Embryonic facial prominence (tissue), 1 donor: ENCODE results near the gene CBFA2T2.

Source experiments
- DNase-seq: peaks from one replicate; pipeline ENCODE4 v3.0.0-alpha.2; 2016; ENCODE audit errors: extremely low spot score

The CBFA2T2 gene

DNA sequence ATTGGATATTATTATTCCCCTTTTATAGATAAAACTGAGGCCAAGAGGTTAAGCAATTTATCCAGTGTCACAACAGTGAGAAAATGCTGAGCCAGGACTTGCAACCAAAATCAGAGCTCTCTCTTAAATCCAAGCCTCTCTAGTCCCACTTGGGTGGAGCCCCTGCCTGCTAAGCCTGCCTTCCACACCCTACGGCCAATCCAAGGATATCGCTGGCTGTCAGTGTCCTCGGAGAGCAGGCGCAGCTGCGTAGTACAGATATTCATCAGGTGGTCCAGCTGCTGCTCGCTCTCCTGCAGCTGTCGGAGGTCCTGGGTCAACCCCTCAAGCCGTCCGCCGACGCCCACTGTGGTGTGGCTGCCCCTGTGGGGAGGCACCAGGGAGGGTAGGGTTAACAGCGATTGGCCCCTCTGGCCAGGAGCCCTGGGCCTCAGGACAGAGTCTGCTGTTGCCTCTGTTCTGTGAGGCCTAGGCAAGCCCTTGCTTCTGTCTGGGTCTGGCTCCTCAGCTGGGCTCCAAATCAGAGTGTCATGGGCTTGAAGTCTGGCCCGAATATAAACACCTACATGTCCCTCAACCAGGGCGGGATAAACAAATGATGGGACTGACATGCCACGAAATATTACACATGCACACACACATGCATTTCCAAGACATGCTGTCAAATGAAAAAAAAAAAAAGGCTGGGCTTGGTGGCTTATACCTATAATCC, 188.3 kb downstream of the CBFA2T2 start:
- DNase-seq = no peak

DNA sequence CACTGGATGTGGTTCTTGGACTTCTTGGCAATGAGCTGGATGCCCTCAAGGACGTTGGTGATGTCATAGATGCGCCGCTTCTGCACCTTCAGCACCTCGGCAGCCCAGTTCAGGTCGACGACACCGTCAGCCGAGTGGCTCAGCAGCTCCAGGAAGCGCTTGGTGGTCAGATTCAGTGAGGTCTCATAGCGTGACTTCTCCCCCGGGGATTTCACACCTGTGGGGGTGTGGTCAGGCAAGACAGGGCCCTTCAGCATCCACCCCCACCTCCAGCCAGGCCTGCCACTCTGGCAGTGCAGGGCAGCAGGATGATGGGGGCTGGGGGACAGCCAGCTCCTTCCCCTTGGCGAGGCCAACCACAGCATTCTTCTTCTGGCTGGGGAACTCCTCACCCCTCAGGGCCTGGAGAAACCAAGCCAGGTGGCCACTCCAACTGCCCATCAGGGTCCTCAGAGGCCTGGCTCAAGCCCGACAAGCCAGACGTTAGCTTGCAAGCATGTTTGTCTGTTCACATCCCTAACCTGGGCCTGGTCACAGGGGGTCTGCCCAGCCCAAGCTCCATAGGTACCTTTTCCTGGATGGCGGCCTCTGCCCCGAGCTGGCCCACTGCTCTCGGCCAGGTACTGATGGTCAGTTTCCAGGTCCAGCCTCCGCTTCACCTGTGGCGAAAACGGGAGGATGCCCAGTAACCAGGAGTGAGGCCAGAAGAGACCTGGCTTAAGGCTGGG, 190.0 kb downstream of the CBFA2T2 start:
- DNase-seq = no peak

DNA sequence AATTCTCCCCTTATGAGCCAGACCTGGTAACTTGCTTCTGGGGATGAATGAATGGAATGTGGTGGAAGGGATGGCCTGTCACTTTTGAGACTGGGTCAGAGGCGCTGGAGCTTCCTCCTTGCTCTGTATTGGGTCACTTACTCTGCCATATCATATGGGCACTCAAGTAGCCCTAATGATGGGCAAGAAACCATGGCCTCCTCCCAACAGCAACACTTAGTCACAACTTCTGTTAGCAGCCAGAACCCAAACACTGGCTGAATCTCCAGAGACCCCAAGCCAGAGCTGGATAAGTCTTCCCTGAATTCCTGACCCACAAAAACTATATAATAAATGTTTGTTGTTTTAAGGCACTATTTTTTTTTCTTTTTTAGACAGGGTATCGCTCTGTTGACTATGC, 190.8 kb downstream of the CBFA2T2 start:
- no peak for DNase-seq

DNA sequence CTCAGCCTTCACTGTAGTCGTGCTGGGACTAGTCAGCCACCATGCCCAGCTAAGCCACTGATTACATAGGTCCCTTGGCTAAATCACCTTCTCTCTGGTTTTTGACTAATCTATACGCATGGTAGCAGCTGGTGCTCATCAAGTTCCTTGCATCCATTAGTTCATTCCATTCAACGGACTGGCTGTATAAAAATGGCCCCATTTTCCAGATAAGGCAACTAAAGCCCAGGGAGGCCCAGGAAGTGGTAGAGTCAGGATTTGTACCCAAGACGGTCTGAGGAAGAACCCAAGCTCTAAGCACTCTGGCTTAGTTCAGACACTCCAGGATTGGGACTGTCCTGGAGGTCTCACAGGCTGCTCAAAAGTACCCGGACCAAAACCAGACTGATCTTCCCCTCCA, 191.4 kb downstream of the CBFA2T2 start:
- no peak for DNase-seq

DNA sequence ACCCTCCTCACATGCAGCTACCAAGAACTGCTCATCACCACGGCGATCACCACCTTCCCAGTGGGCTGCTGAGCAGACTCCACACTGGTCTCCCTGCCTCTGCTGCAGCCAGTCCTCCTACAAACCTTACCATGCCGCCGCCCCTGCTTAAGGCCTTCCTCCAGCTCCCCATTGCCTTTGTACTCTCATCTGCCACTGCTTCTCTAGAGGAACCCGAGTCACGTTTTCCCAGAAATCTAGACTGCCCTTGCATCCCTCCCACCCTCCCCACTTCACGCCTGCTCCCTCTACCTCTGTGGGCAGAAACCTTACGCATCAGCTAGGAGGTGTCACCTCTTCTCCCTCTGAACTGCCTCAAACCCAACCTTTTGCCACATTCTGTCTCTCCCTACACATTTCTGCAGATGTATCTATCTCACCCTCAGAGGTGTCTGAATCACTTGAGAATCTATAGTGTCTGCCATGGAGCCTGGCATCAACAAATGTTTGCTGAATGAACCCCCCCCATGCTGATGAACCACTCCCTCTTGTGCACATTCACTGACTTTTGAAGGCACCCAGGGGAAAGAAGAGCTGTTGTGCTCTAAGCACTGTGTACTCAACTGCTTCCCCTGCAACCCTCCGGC, 191.9 kb downstream of the CBFA2T2 start:
- DNase-seq = no peak

DNA sequence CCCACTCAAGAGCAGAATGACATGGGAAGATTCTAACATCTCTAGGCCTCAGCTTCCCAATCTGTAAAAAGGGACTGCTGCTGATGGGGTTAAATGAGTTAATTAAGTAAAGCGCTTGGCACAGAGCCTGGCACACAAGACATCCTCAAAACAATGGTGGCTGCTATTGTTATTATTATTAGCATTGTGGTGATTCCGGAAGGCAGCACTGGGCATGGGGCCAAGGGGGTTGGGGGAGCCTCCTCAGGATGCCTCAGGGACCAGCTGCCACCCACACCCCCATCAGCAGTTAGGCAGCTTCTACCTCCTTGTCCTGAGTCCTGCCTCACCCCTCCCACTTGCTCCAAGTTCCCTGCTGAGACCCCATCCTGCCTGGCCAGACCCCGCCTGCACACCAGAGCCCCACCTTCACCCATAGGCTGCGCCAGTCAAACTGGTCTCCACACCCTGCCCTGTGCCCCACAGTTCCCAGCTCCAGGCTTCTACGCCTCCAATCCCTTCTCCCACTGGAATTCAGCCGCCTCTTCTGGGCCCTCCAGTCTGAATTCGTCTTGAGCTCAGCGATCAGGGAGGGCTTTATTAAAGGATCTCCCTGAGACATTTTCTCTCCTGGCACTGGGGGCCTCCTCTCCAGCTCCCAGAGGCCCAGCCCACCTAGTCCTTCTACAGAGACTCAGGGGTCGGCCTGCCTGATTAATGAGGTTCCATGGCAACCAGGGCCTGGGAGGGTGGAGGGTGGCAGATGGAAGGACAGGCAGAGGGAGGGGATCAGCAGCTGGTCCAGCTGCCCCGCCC, 194.8 kb downstream of the CBFA2T2 start:
- no peak for DNase-seq

DNA sequence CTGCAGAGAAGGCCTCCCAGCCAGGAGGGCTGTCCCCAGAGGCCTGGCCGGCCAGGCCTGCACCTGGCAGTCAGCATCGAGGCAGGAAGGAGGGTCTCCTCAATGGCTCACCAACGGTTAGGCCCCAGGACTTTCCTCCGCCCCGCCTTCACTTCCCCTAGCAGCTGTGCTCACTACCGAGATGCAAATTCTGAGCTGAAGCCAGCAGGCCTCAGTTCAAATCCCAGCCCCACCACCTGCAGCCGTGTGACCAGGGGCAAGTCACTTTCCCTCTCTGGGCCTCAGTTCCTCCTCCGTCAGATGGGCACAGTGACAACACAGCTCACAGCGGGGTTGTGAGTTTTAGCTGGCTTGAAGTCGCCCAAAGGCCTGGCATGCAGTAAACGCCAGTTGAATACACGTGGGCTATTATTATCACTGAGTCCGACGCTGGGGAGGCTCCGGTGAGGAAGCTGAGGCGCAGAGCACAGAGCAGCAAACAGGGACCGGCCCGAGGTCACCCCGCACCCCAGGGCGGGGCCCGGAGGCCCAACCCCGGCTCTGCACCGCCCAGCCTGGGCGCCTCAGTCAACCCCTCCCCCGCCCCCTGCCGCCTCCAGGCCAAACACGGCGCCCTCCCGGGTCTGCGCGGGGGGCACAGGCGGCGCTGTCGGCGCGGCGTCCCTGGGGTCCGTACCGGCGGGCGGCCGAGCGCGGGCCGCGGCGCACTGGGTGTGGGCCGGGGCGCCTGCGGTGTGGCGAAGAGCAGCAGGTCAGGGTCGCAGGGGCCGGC, 195.6 kb downstream of the CBFA2T2 start:
- no peak for DNase-seq

DNA sequence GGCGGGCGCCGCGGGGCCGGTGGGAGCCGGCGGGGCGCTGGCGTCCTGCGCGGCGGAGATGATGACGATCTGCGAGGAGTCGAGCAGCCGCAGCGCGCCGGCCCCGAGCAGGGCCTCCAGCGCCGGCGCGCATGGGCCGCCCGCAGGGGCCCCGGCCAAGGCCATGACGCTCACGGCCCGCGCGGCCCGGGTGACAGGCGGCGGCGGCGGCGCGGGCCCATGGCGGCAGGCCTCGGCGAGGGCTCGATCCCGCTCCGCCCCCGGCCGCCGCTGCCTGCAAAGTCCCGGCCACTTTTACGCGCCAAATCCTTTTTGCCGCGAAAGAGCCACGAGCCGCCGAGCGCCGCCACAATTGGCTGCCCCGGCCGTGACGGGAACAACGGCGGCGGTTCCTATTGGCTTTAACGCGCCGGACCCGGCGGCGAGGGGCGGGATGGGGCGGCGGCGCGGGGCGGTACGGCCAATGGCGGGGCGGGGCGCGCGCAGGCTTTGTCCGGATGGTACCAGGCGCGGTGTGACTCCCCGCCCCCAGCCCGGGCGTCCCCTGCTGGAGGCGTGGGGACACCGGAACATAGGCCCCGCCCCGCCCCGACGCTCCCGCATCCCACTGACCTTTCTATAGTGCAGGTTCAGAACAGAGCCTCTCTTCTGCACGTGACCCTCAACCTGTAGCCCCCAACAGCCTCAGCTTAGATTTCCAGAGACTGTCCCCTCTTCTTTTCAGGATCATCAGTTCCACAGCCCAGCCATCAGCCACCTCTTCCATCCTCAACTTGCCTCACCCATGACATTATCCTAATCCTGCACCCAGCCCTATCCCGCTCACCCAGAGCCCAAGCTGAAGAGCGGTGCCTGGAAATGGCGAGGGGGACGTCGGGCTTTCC, 196.4 kb downstream of the CBFA2T2 start, which contains the start of gene E2F1:
TSS of gene E2F1 (minus strand) at position 286 of the 884 bp plus-strand sequence. CDS start at position 165, 121 bp downstream.
- peak; percentile 81 for DNase-seq

DNA sequence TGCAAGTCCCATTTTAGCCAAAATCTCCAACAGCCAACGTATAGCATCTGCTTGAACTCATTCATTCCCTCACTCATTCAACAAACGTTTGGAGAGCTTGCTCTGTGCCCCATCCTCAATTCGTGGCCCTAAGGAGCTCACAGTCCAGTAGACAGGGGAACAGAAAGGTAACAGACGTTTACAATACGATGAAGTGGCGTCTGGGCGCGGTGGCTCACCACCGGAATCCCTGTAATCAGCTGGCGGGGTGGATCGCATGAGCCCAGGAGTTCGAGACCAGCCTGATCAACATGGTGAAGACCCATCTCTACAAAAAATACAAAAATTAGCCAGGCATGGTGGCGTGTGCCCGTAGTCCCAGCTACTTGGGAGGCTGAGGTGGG, 197.1 kb downstream of the CBFA2T2 start:
- no peak for DNase-seq

DNA sequence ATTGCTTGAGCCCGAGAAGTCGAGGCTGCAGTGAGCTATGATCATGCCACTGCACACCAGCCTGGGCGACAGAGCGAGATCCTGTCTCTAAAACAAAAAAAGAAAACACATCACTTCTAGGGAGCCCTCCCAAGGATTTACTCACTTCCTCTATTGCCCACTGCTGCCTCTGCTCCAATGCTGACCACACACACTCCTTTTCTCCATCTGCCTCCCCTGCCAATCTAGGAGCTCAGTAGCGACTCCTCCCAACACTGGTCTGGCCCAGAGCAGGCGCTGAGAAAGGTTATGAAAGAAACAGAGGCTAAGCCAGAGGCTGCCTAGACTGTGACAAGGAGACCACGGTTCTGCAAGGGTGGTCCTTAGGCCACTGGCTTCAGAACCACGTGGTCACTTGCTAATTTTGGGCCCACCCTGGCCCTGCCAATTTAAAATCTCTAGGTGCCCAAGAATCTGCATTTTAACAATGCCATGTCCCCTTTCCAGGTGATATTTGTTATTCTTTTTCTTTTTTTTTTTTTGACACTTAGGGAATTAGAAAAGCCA, 197.5 kb downstream of the CBFA2T2 start:
- no peak for DNase-seq

DNA sequence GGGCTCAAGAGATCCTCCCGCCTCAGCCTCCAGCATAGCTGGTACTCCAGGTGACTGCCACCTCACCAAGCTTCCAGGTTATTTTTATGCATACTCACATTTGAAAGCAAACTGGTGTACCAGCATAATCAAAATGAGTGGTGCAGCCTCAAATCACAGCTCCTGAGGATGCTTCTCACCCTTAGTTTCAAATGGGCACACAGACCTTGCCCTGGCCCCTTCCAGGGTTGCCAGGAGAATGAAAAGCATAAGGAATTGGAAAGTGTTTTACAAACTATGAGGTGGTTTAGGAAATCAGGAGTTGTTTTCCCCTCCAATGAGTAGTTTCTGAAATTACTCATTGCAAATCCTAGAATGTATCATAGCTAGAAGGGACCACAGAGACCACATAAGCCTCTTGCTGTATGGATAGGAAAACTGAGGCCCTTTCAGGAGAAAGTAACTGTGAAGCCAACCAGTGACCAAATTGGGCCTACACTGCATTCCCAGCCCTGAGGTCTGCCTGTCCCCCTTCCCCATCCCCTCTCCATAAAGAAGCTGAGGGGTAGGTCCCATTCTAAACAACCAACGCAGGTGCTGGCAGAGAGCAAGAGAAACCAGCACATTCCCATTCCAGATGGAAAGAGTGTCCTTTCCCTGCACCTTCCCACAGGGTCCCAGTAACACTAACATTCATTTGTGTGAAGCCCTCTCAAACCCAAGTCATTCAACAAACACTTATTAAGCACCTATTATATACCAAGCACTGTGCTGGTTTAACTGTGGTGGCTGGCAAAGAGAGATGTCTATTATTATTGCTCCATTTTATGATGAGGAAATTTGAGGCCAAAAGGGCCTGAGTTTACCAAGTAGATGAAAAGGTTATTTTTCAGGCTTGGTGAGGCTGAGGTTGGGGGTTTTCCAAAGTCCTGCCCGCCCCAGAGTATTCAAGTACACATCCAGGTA, 198.4 kb downstream of the CBFA2T2 start:
- DNase-seq = no peak

DNA sequence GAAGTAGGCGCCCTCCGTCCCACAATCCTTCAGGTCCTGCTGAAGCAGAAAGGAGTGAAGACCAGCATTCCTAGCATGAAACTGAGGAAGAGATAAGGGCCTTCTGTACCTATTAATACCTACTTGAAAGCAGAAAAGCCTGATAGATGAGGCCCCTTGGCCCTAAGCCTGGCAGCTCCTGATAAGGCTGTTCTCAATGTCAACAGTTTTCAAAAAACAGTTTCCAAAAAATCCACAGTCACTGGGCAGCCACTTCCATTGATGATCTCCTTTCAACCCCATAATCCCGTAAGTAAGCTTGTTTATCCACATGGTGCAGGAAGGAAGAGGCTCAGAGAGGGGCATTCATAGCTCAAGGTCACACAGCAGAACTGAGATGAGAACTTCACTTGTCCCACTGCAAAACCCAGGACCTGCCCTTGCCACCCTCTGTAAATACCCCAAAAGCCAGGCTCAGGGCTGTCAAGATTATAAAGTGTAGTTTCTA, 199.1 kb downstream of the CBFA2T2 start:
- no peak for DNase-seq

DNA sequence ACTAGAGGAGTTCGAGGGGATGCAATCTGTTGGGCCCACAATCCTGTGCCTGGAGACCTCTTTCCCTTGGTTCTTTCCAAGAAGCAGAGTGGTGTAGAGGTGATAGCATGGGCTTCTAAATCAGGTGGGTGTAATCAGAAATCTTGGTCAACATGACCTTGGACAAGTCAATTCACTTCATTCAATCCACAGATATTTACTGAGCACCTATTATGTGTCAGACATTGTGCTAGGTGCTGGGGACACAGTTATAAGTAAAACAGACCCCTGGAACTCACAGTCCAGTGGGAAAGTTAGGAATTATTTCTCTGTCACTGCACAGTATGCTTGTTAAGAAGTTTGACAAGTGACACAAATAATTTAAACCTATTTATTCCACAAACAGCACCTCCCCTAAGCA, 199.6 kb downstream of the CBFA2T2 start:
- DNase-seq = no peak

DNA sequence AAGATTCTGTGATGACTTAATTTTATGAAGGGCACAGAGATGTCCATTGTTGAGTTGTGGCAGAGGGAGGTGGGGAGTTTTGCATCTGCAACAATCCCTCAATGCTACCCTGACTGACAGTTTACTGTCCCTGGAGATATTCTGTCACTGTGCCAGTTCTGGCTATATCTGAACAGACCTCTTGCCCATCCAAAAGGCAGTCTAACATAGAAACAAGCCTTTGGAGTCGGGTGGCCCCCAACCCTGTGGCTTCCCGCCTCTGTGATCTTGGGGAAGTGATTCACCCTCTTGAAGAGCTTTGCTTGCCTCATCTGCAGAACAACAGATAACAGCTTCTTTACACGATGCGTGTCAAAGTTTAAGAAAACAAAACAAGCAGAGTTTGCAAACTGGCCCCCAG, 200.1 kb downstream of the CBFA2T2 start:
- no peak for DNase-seq

DNA sequence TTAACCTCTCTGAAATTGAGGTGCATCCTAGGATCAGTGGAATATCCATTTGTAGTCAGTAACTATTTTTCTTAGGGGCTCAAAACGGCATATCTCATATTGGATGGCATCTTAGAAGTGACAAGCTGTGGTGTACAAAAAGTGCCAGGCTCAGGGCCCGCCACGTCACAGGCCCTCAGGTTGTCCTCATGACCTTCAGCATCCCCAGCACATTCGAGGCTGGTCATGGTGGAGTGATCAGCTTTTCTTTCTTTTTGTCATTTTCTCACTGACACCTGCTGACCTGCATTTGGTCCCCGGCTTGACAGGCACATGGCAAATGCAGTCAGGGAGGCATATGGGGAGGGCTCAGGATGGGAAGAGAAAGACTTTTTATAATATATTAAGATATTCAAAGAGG, 203.4 kb downstream of the CBFA2T2 start:
- no peak for DNase-seq

DNA sequence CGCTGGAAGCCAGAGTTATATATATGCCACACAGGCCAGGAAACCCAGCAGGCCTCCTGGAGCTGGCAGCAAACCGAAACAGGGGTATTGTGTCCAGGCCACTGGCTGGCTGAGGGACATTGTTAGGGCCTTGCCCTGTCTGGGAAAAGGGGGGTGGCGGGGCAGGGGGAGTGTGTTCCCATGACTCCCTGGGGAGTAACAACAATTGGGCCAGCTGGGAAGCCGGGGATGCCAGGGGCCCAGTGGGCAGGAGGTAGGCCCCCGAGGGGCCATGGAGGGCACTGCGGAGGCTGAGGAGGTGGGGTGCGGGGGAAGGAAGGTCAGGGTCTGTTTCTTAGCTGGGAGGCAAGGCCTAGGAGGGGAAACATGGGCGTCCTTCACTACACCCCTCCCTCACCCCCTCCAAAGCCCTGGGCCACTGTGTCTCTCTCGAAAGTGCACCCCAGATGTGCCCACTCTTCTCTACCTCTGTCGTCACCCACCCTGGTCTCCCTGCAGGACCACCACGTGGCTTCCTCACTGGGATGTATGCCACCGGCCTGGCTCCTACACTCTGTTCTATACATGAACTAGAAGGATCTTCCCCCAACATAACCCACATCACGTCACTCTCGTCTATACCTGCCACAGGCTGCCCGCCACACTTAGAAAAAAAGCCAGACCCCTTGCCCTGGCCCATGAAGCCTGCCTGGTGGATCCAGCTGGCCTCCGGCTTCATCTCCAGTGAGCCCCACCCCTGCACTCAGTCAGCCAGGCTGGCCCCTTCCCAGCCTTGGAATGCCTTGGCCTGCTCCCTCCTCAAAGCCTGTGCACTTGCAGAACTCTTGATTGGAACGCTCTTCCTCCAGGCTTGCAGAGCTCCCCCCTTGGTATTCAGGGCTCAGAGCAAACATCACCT, 204.1 kb downstream of the CBFA2T2 start:
- no peak for DNase-seq

DNA sequence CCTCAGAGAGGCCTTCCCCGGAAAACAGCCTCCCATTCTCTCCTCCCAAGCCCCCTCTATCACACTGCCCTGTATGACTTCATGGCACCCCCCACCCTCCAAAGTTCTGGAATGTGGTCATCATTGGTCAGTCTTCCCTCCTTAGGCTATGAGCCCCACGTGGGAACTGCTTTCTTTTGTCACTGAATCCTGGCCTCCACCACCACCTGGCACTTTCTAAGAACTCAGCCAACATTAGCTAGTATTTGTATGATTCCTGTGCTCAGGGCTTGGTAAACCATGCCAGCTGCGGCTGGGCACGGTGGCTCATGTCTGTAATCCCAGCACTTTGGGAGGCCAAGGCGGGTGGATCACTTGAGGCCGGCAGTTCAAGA, 204.7 kb downstream of the CBFA2T2 start:
- no peak for DNase-seq

DNA sequence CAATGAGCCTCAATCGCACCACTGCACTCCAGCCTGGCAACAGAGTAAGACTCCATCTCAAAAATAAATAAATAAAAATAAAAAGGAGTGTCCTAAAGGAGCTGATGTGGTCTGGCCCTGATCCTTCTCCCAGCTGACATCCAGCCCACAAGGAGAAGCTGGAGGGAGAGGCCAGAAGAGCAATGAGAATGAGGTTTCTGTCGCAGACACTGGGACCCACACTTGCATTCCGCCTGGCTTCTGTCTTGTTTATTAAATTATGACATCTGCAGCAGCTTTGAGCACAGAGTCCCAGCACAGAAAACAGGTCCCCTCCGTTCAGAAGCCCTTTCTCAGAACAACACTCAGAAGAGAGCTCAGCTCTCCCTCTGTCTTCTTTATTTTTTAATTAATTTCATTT, 206.6 kb downstream of the CBFA2T2 start:
- no peak for DNase-seq
